ENCODE data around the gene ABL2.

GRCh38 chr1:179151908-179152682, 77.4 kb downstream of the ABL2 start:
- TF ChIP-seq, protein P1, sequence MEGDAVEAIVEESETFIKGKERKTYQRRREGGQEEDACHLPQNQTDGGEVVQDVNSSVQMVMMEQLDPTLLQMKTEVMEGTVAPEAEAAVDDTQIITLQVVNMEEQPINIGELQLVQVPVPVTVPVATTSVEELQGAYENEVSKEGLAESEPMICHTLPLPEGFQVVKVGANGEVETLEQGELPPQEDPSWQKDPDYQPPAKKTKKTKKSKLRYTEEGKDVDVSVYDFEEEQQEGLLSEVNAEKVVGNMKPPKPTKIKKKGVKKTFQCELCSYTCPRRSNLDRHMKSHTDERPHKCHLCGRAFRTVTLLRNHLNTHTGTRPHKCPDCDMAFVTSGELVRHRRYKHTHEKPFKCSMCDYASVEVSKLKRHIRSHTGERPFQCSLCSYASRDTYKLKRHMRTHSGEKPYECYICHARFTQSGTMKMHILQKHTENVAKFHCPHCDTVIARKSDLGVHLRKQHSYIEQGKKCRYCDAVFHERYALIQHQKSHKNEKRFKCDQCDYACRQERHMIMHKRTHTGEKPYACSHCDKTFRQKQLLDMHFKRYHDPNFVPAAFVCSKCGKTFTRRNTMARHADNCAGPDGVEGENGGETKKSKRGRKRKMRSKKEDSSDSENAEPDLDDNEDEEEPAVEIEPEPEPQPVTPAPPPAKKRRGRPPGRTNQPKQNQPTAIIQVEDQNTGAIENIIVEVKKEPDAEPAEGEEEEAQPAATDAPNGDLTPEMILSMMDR (IDR thresholded peaks at IDR 0.05): no peak
- no peak for TF ChIP-seq POLR2A (IDR thresholded peaks at IDR 0.05)
